CD4-positive, alpha-beta T cell treated with Interleukin-6 at 100 ng/mL for 8 hours (primary cell): Measurements from ENCODE around the gene METTL21A.

ENCODE experiments used
- DNase-seq: peaks from one replicate; pipeline ENCODE4 v3.0.0-alpha.2; 2020; ENCODE audit warnings: mixed read lengths, low spot score

Gene METTL21A

GRCh38 chr2:207624185-207625013, 795 bp downstream of the METTL21A start:
- peak; percentile 66 for DNase-seq

GRCh38 chr2:207621501-207622039, 3.6 kb downstream of the METTL21A start:
- no peak for DNase-seq

- no peak for DNase-seq
These were observed 5.4 kb downstream of the METTL21A start for GRCh38 chr2:207619764-207620203.

- DNase-seq = no peak
These were observed 8.1 kb downstream of the METTL21A start for GRCh38 chr2:207617011-207617671.

- DNase-seq = no peak
These were observed 9.0 kb downstream of the METTL21A start for GRCh38 chr2:207616185-207616584.

- no peak for DNase-seq
These were observed 10.4 kb downstream of the METTL21A start for GRCh38 chr2:207614824-207615223.

- no peak for DNase-seq
These were observed 12.5 kb downstream of the METTL21A start for GRCh38 chr2:207612714-207613113.

GRCh38 chr2:207606829-207607228, 18.4 kb downstream of the METTL21A start:
- DNase-seq = no peak

GRCh38 chr2:207606399-207606798, 18.8 kb downstream of the METTL21A start:
- no peak for DNase-seq

GRCh38 chr2:207603486-207603885, 21.7 kb downstream of the METTL21A start:
- no peak for DNase-seq

GRCh38 chr2:207601774-207602173, 23.4 kb downstream of the METTL21A start:
- no peak for DNase-seq

- no peak for DNase-seq
These were observed 25.0 kb downstream of the METTL21A start for GRCh38 chr2:207600231-207600630.

- DNase-seq = no peak
These were observed 25.6 kb downstream of the METTL21A start for GRCh38 chr2:207599636-207600035.

- no peak for DNase-seq
These were observed 30.5 kb downstream of the METTL21A start for GRCh38 chr2:207594731-207595130.

- no peak for DNase-seq
These were observed 30.9 kb downstream of the METTL21A start for GRCh38 chr2:207594264-207594663.

- DNase-seq = no peak
These were observed 31.9 kb downstream of the METTL21A start for GRCh38 chr2:207593277-207593676.

GRCh38 chr2:207589143-207589542, 36.1 kb downstream of the METTL21A start:
- DNase-seq = no peak

- DNase-seq = no peak
These were observed 37.9 kb downstream of the METTL21A start for GRCh38 chr2:207587305-207587704.

GRCh38 chr2:207584952-207585351, 40.2 kb downstream of the METTL21A start:
- no peak for DNase-seq

GRCh38 chr2:207571370-207571769, 53.8 kb downstream of the METTL21A start:
- DNase-seq = no peak

- no peak for DNase-seq
These were observed 57.5 kb downstream of the METTL21A start for GRCh38 chr2:207567671-207568070.

GRCh38 chr2:207565736-207566500, 59.3 kb downstream of the METTL21A start:
- no peak for DNase-seq
